ENCODE data around the gene SLC39A3. TPM values are rescaled to one million over a fixed set of nuclear protein-coding genes. Genes with fewer than 3 reads are reported as not detected.

The SLC39A3 gene
- total and polyA plus RNA-seq, 4 donors = 22.4 to 56.5 (median 42.7) TPM

DNA sequence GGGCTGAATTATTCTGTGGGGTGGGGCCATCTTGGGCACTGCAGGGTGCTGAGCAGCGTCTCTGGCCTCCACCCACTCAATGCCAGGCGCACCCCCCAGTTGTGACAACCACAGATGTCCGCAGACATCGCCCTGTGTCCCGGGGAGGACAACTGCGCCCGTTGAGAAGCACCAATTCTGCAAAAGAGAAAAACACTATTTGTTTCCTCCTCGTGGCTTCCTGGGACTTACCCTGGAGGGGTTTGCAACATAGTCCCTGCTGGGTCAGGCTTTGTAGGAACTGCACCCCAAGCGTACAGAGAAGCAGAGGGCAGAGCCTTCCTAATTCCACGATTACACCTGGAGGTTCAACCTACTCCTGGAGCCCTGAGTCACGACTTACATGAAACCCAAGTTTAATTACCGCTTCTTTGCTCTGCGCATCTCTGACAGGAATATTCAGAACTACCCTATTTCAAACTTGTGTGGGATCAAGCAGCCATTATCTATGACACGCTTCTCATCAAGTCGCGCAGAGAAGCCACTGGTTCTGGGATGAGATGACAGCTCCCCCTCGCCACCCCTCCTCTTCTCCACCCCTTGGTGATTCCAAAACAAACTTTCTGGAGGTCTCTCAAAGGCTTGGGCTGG, 11.1 kb upstream of the SLC39A3 start:
- 78% methylated on average over 16 of the region's 17 CpGs for WGBS (ENCODE audit: insufficient coverage)
- Histone ChIP-seq H3K9me3 (ENCODE audit: control insufficient read depth, insufficient read depth, low read length) (no peaks in the 10 kb centered on the region), H3K27me3 (ENCODE audit: control insufficient read depth, insufficient read depth, low read length) (no peaks in the 10 kb centered on the region), H3K27ac (ENCODE audit: low read depth, low read length) (no peak overlapping the region), H3K4me3 (ENCODE audit: low read depth, low read length) (no peak overlapping the region), H3K36me3 (ENCODE audit: control insufficient read depth, insufficient read depth, low read length) (peaks cover 34% of the 10 kb centered on the region), H3K4me1 (ENCODE audit: control insufficient read depth, insufficient read depth, low read length) (peaks cover 7% of the 10 kb centered on the region)
- no peak for DNase-seq (ENCODE audit: low read depth in 4 of 6, low spot score in 6 of 6)

- DNase-seq (ENCODE audit: low read depth in 4 of 6, low spot score in 6 of 6) = no peak
- no peaks in the 10 kb centered on the region for H3K9me3 ChIP-seq (ENCODE audit: control insufficient read depth, insufficient read depth, low read length)
- no peak overlapping the region for H3K27ac ChIP-seq (ENCODE audit: low read depth, low read length)
- WGBS (ENCODE audit: insufficient coverage) = 89% methylated on average over 2 of the region's 7 CpGs
- no peaks in the 10 kb centered on the region for H3K36me3 ChIP-seq (ENCODE audit: control insufficient read depth, insufficient read depth, low read length)
- H3K4me3 ChIP-seq (ENCODE audit: low read depth, low read length) = no peak overlapping the region
- peaks cover 3% of the 10 kb centered on the region for H3K27me3 ChIP-seq (ENCODE audit: control insufficient read depth, insufficient read depth, low read length)
- H3K4me1 ChIP-seq (ENCODE audit: control insufficient read depth, insufficient read depth, low read length) = peaks cover 7% of the 10 kb centered on the region
Measured at GRCh38 chr19:2747349-2747748, 7.5 kb upstream of the SLC39A3 start.

GRCh38 chr19:2744113-2744512, 4.3 kb upstream of the SLC39A3 start:
- Histone ChIP-seq H3K4me3 (ENCODE audit: low read depth, low read length) (no peak overlapping the region), H3K27ac (ENCODE audit: low read depth, low read length) (no peak overlapping the region), H3K27me3 (ENCODE audit: control insufficient read depth, insufficient read depth, low read length) (peaks cover 5% of the 10 kb centered on the region), H3K9me3 (ENCODE audit: control insufficient read depth, insufficient read depth, low read length) (no peaks in the 10 kb centered on the region), H3K4me1 (ENCODE audit: control insufficient read depth, insufficient read depth, low read length) (peaks cover 14% of the 10 kb centered on the region), H3K36me3 (ENCODE audit: control insufficient read depth, insufficient read depth, low read length) (no peaks in the 10 kb centered on the region)
- no CpG with 5 or more reads among the region's 4 CpGs for WGBS (ENCODE audit: insufficient coverage)
- DNase-seq (ENCODE audit: low read depth in 4 of 6, low spot score in 6 of 6) = no peak

DNA sequence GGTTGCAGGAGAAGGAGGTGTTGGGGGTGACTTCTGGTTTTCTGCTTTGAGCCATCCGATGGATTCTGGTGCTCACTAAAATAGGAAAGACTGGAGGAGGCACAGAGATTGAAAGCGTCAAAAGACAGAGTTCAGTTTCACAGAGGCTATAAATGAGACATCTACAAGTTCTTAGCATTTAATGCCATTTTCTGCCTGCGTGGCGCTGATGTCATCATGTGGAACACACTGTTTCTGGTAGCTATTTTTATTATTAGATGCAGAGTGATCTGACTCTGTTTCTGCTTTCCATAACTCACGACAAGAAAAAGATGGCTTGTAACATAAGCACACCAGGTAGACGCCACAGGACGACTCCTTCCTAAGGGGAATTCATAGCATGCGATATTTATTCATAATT, 3.3 kb upstream of the SLC39A3 start:
- Histone ChIP-seq H3K9me3 (ENCODE audit: control insufficient read depth, insufficient read depth, low read length) (no peaks in the 10 kb centered on the region), H3K27ac (ENCODE audit: low read depth, low read length) (no peak overlapping the region), H3K4me1 (ENCODE audit: control insufficient read depth, insufficient read depth, low read length) (peaks cover 17% of the 10 kb centered on the region), H3K27me3 (ENCODE audit: control insufficient read depth, insufficient read depth, low read length) (peaks cover 5% of the 10 kb centered on the region), H3K4me3 (ENCODE audit: low read depth, low read length) (no peak overlapping the region), H3K36me3 (ENCODE audit: control insufficient read depth, insufficient read depth, low read length) (no peaks in the 10 kb centered on the region)
- DNase-seq (ENCODE audit: low read depth in 4 of 6, low spot score in 6 of 6) = no peak
- WGBS (ENCODE audit: insufficient coverage) = 80% methylated on average over 2 of the region's 8 CpGs

GRCh38 chr19:2740314-2740656, 468 bp upstream of the SLC39A3 start:
- Histone ChIP-seq H3K4me1 (ENCODE audit: control insufficient read depth, insufficient read depth, low read length) (peaks cover 17% of the 10 kb centered on the region), H3K9me3 (ENCODE audit: control insufficient read depth, insufficient read depth, low read length) (no peaks in the 10 kb centered on the region), H3K27me3 (ENCODE audit: control insufficient read depth, insufficient read depth, low read length) (peaks cover 5% of the 10 kb centered on the region), H3K4me3 (ENCODE audit: low read depth, low read length) (peak overlapping the region; percentile 81), H3K27ac (ENCODE audit: low read depth, low read length) (no peak overlapping the region), H3K36me3 (ENCODE audit: control insufficient read depth, insufficient read depth, low read length) (peaks cover 20% of the 10 kb centered on the region)
- whole genome bisulfite sequencing (ENCODE audit: insufficient coverage) = 59% methylated on average over 6 of the region's 13 CpGs
- DNase-seq (ENCODE audit: low read depth in 4 of 6, low spot score in 6 of 6) = no peak

- WGBS (ENCODE audit: insufficient coverage) = 97% methylated on average over 11 of the region's 15 CpGs
- Histone ChIP-seq H3K4me3 (ENCODE audit: low read depth, low read length) (no peak overlapping the region), H3K9me3 (ENCODE audit: control insufficient read depth, insufficient read depth, low read length) (no peaks in the 10 kb centered on the region), H3K4me1 (ENCODE audit: control insufficient read depth, insufficient read depth, low read length) (peaks cover 23% of the 10 kb centered on the region), H3K27ac (ENCODE audit: low read depth, low read length) (no peak overlapping the region), H3K36me3 (ENCODE audit: control insufficient read depth, insufficient read depth, low read length) (peaks cover 57% of the 10 kb centered on the region), H3K27me3 (ENCODE audit: control insufficient read depth, insufficient read depth, low read length) (no peaks in the 10 kb centered on the region)
- DNase-seq (ENCODE audit: low read depth in 4 of 6, low spot score in 6 of 6) = no peak
Measured at GRCh38 chr19:2736550-2737190, 3.1 kb downstream of the SLC39A3 start.

DNA sequence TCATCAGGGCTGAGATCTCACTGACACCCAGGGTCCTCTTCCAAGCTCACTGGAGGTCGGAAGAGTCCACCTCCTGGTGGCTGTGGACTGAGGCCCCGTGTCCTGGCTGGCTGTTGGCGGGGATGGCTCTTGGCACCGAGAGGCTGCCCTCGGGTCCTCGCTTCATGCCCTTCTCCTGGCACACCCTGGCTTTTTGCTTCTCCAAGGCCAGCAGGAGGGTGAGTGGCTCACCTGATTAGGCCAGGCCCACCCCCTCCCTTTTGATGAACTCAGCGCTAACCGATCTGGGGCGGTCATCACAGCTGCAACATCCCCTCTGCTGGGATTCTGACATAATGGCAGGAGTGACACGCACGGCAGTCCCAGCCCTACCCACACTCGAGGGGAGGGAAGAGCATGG, 4.4 kb downstream of the SLC39A3 start:
- H3K9me3 ChIP-seq (ENCODE audit: control insufficient read depth, insufficient read depth, low read length) = no peaks in the 10 kb centered on the region
- no peak for DNase-seq (ENCODE audit: low read depth in 4 of 6, low spot score in 6 of 6)
- H3K4me3 ChIP-seq (ENCODE audit: low read depth, low read length) = no peak overlapping the region
- peaks cover 22% of the 10 kb centered on the region for H3K4me1 ChIP-seq (ENCODE audit: control insufficient read depth, insufficient read depth, low read length)
- H3K36me3 ChIP-seq (ENCODE audit: control insufficient read depth, insufficient read depth, low read length) = peaks cover 70% of the 10 kb centered on the region
- 96% methylated on average over 9 of the region's 12 CpGs for WGBS (ENCODE audit: insufficient coverage)
- H3K27me3 ChIP-seq (ENCODE audit: control insufficient read depth, insufficient read depth, low read length) = no peaks in the 10 kb centered on the region
- H3K27ac ChIP-seq (ENCODE audit: low read depth, low read length) = no peak overlapping the region

DNA sequence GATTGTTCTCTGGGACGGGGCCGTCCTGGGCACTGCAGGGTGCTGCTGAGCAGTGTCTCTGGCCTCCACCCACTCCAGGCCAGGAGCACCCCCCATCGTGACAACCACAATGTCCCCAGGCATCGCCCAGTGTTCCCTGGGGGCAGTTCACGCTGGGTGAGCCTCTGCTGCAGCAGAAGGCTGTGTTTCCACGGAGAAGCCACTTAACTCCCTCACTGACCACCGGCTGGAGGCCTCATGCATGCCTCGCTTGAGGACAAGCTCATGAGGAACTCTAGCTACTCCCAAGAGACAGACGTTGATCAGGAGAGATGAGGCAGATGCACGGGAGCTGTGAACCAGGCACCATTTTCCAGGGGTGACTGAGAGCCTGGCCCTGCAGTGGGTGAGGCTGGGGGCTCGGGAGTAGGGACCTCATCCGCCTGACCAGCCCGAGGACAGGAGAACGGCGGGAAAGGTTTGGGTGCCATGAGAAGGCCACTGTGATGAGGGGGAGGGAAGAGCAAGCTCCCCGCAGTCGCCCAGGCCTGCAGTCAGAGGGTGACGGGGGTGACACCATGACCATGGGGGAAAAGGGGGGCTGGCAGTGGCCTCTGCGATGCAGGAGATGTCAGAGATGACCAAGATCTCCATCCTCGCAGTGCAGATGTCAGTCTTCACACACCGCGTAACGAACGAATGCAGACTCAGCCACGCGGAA, 5.1 kb downstream of the SLC39A3 start:
- peaks cover 18% of the 10 kb centered on the region for H3K4me1 ChIP-seq (ENCODE audit: control insufficient read depth, insufficient read depth, low read length)
- no peaks in the 10 kb centered on the region for H3K9me3 ChIP-seq (ENCODE audit: control insufficient read depth, insufficient read depth, low read length)
- 93% methylated on average over 26 of the region's 26 CpGs for WGBS (ENCODE audit: insufficient coverage)
- DNase-seq (ENCODE audit: low read depth in 4 of 6, low spot score in 6 of 6) = no peak
- H3K27ac ChIP-seq (ENCODE audit: low read depth, low read length) = no peak overlapping the region
- H3K4me3 ChIP-seq (ENCODE audit: low read depth, low read length) = no peak overlapping the region
- no peaks in the 10 kb centered on the region for H3K27me3 ChIP-seq (ENCODE audit: control insufficient read depth, insufficient read depth, low read length)
- H3K36me3 ChIP-seq (ENCODE audit: control insufficient read depth, insufficient read depth, low read length) = peaks cover 76% of the 10 kb centered on the region

- no peak overlapping the region for H3K27ac ChIP-seq (ENCODE audit: low read depth, low read length)
- no peaks in the 10 kb centered on the region for H3K9me3 ChIP-seq (ENCODE audit: control insufficient read depth, insufficient read depth, low read length)
- H3K36me3 ChIP-seq (ENCODE audit: control insufficient read depth, insufficient read depth, low read length) = peaks cover 76% of the 10 kb centered on the region
- no peaks in the 10 kb centered on the region for H3K27me3 ChIP-seq (ENCODE audit: control insufficient read depth, insufficient read depth, low read length)
- peaks cover 12% of the 10 kb centered on the region for H3K4me1 ChIP-seq (ENCODE audit: control insufficient read depth, insufficient read depth, low read length)
- no peak overlapping the region for H3K4me3 ChIP-seq (ENCODE audit: low read depth, low read length)
- DNase-seq (ENCODE audit: low read depth in 4 of 6, low spot score in 6 of 6) = peak in 1 of 6 donors; percentile 40
- WGBS (ENCODE audit: insufficient coverage) = 77% methylated on average over 32 of the region's 35 CpGs
Measured at GRCh38 chr19:2733930-2734588, 5.8 kb downstream of the SLC39A3 start.

All from spinal cord (tissue), 10 donors.